Activated naive CD8-positive, alpha-beta T cell treated with anti-CD3 and anti-CD28 coated beads, Interleukin-2, amount 10 ng/mL, durations not matched to agents 7 days and 5 days (primary cell): Measurements from ENCODE around the gene CYP2A6. TPM values are rescaled to one million over a fixed set of nuclear protein-coding genes. Genes with fewer than 3 reads are reported as not detected.
A peak's percentile ranks its signal among the peaks of the same experiment; 100 is the strongest.
"Not testable (repeated sequence)": the region's sequence is repeated elsewhere in the genome, so short reads cannot be mapped to it uniquely, and the experiment has no call there.

Source experiments
- ATAC-seq: fragments of 150-1000 bp; cut with Tn5 transposase; one replicate; pipeline ENCODE4 v1.10.0; 2021; ENCODE audit warnings: low read depth, moderate library complexity
- POLR2A ChIA-PET: fragments of 350-600 bp; sonication (Branson Sonifier 250); formaldehyde crosslinking; loops from one replicate; lab custom pipeline; 2021; ENCODE audit warnings: antibody characterized with exemption; lab: Charles Lee
- DNase-seq: peaks from one replicate; pipeline ENCODE4 v3.0.0; 2021
- H3K27ac Mint-ChIP-seq: one replicate; pipeline ENCODE4 v1.8.0; 2022; ENCODE audit warnings: mild to moderate bottlenecking, mixed read lengths
- H3K27me3 Mint-ChIP-seq: one replicate; pipeline ENCODE4 v1.8.0; 2022; ENCODE audit warnings: mild to moderate bottlenecking, moderate library complexity, mixed read lengths
- H3K36me3 Mint-ChIP-seq: one replicate; pipeline ENCODE4 v1.8.0; 2021; ENCODE audit warnings: mild to moderate bottlenecking, mixed read lengths
- H3K4me1 Mint-ChIP-seq: one replicate; pipeline ENCODE4 v1.8.0; 2021; ENCODE audit warnings: mixed read lengths
- H3K4me3 Mint-ChIP-seq: one replicate; pipeline ENCODE4 v1.8.0; 2022; ENCODE audit warnings: mild to moderate bottlenecking, moderate library complexity, mixed read lengths
- H3K9me3 Mint-ChIP-seq: one replicate; pipeline ENCODE4 v1.8.0; 2021; ENCODE audit warnings: mixed read lengths
- total RNA-seq, 2 experiments: library from RNA; stranded (reverse); gene quantifications; one replicate each; pipeline ENCODE4 v1.2.3, GENCODE V29; 2021

The CYP2A6 gene
- total RNA-seq, 2 experiments from 2014 or later = 0.28 to 0.55 TPM

DNA sequence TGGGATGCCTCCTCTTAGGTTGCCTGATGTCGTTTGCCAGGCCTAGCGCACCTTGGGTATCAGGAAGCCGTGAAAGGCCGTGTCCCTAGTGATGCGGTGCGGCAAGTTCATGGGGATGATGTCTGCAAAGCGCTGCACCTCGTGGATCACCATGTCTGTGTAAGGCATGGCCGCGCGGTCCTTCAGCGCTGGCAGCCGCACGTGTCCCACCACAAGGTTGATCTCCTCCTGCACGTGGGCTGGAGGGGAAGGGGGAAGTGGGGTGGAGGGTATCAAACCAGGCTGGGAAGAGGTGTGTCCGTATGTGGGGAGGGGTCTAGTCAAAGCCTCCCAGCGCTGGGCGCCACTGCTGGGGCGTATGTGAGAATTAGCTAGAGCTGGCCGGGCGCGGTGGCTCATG, 28.1 kb downstream of the CYP2A6 start:
- Mint-ChIP-seq H3K4me1 (peaks cover 30% of the 10 kb centered on the region), H3K9me3 (peaks cover 2% of the 10 kb centered on the region), H3K27ac (no peak overlapping the region), H3K4me3 (no peak overlapping the region), H3K36me3 (peaks cover 9% of the 10 kb centered on the region), H3K27me3 (peaks cover 2% of the 10 kb centered on the region)
- peak; percentile 20 for DNase-seq
- POLR2A ChIA-PET = no interaction called here
- no peak for ATAC-seq

DNA sequence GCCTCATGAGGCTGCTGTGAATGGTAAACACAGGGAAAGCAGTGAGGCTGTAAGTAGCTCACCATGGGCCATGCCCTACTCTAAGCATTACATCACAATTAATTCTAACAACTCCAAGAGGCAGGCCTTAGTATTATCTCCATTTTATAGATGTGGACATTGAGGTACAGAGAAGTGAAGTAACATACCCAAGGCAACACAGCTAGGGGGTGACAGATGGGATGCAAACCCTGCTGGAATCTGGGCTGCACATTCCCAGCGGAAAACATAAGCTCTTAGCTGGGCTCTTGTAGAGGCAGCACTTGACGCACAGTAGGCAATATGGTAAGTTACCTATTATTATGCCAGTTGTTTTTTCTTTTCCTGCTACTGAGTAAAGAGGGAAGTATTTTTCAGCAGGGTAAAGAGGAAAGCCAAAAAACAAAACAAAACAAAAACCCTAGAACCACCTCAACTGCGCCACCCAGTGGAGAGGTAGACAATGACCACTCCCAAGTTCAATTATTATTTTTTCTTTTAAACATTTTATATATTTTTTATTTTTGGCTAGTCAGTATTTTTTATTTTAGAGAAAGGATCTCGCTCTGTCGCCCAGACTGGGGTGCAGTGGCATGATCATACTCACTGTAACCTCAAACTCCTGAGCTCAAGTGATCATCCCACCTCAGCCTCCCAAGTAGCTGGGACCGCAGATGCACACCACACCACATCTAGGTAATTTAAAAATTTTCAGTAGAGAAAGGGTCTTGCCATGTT, 30.6 kb downstream of the CYP2A6 start:
- POLR2A ChIA-PET = interaction anchor here (0.6 to 1.8 kb wide), 4 partner anchors 13 to 181 kb away, joined by 3 to 6 read pairs (median 3); no protein-coding TSS in a partner anchor
- H3K27ac Mint-ChIP-seq = peak overlapping the region; percentile 17
- H3K27me3 Mint-ChIP-seq, H3K4me3 Mint-ChIP-seq, H3K9me3 Mint-ChIP-seq, H3K36me3 Mint-ChIP-seq, ATAC-seq: not testable (repeated sequence)
- DNase-seq = peak; percentile 60
- peaks cover 18% of the 10 kb centered on the region for H3K4me1 Mint-ChIP-seq

DNA sequence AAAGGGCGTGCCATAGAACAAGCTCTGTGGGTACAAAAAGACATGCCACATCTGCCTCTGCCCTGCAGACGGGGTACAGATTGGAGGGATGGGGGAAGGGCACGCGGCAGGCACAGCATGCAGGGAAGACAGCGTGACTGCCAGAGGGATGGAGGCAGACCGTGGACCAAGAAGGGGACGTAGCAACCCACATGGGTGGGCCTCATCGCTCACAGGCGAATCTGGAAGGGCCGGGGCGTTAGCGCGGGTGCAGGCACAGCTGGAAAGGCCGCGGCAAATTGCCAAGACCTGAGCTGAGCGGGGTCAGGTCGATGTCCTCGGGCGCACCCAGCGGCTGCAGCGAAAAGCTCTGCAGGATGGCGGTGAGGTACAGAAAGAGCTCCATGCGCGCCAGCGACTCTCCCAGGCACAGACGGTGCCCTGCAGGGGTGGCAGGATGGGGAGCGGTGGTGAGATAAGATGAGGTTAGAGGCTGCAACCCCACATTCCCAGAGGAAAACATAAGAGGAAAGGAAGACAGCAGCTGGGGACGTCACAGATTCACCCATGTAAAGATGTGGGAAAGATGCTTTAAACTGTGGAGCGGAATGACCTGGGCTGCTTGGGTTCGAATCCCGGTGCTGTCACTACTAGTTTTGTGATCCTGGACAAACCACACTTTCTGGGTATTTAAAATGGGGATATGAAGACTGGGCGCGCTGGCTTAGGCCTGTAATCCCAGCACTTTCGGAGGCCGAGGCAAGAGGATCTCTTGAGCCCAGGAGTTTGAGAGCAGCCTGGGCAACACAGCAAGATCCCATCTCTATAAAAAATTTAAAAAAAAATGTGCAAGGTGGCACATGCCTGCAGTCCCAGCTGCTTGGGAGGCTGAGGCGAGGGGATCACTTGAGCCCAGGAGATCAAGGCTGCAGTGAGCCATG, 31.5 kb downstream of the CYP2A6 start:
- H3K36me3 Mint-ChIP-seq, H3K9me3 Mint-ChIP-seq: not testable (repeated sequence)
- Mint-ChIP-seq H3K4me1 (peaks cover 18% of the 10 kb centered on the region), H3K27ac (peak overlapping the region; percentile 84), H3K27me3 (peaks cover 12% of the 10 kb centered on the region), H3K4me3 (peak overlapping the region; percentile 89)
- DNase-seq = peak; percentile 74
- POLR2A ChIA-PET = interaction anchor here (0.6 to 1.8 kb wide), 6 partner anchors 12 to 180 kb away, joined by 3 to 6 read pairs (median 4); no protein-coding TSS in a partner anchor
- ATAC-seq = peak; percentile 95

DNA sequence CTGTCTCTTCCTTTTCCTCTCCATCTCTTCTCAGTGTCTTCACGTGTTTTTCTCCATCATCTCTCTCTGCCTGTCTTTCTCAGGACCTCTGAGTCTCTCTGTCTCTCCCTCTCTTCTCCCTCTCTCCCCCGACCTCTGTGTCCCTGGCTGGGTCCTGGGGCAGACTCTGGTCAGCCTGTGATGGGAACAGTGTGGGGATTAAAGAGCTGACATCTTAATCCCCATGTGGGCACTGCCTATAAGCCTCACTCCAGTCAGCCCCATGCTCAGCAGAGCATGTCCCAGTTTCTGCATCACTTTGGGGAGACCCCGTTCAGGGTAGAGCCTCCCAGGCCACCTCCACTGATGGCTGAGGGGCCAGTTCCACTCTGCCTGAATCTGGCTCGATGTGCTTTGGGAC, 35.0 kb downstream of the CYP2A6 start:
- Mint-ChIP-seq H3K4me1 (peaks cover 29% of the 10 kb centered on the region), H3K27ac (no peak overlapping the region), H3K4me3 (no peak overlapping the region), H3K9me3 (no peaks in the 10 kb centered on the region), H3K36me3 (peaks cover 3% of the 10 kb centered on the region), H3K27me3 (peaks cover 24% of the 10 kb centered on the region)
- DNase-seq = peak; percentile 23
- ATAC-seq = no peak
- POLR2A ChIA-PET = interaction anchor here (0.7 kb wide), 1 partner anchor 37 kb away, joined by 3 read pairs; the partner anchor contains the start of gene RAB4B

DNA sequence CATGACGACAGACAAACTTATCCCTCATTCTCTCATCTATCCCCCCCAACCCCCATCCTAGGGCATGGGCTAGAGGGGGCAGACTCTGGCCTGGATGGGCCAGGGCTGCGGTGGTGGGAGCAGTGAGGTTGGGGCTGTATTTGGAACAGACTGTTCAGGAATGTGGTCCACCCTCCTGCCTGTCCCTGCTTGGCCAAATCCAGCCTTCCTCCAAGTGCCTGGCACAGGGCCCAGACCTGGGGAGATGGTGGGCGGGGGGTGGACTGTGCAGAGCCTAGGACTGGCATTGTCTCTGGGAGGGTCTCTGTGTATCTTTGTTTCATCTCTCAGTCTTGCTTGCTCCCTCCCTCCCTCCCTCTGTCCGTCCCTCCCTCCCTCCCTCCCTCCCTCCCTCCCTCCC, 37.1 kb downstream of the CYP2A6 start:
- POLR2A ChIA-PET = no interaction called here
- Mint-ChIP-seq H3K9me3 (no peaks in the 10 kb centered on the region), H3K36me3 (peaks cover 3% of the 10 kb centered on the region), H3K4me1 (peaks cover 24% of the 10 kb centered on the region), H3K4me3 (no peak overlapping the region), H3K27me3 (peaks cover 24% of the 10 kb centered on the region), H3K27ac (peak overlapping the region; percentile 69)
- no peak for DNase-seq
- no peak for ATAC-seq

DNA sequence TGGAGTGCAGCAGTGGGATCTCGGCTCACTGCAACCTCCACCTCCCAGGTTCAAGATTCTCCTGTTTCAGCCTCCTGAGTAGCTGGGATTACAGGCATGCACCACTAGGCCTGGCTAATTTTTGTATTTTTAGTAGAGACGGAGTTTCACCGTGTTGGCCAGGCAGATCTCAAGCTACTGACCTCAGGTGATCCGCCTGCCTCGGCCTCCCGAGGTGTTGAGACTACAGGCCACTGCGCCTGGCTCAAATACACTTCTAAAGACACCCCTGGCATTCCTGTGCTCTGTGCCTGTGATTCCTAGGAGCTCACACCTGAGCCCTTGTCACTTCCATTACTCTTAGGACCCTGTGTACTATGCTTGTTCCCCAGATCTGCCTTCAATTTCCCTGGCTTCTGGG, 37.7 kb downstream of the CYP2A6 start:
- ATAC-seq, DNase-seq, H3K36me3 Mint-ChIP-seq, H3K9me3 Mint-ChIP-seq, POLR2A ChIA-PET: not testable (repeated sequence)
- peak overlapping the region; percentile 69 for H3K27ac Mint-ChIP-seq
- peaks cover 24% of the 10 kb centered on the region for H3K4me1 Mint-ChIP-seq
- H3K27me3 Mint-ChIP-seq = peaks cover 22% of the 10 kb centered on the region
- H3K4me3 Mint-ChIP-seq = peak overlapping the region; percentile 94

DNA sequence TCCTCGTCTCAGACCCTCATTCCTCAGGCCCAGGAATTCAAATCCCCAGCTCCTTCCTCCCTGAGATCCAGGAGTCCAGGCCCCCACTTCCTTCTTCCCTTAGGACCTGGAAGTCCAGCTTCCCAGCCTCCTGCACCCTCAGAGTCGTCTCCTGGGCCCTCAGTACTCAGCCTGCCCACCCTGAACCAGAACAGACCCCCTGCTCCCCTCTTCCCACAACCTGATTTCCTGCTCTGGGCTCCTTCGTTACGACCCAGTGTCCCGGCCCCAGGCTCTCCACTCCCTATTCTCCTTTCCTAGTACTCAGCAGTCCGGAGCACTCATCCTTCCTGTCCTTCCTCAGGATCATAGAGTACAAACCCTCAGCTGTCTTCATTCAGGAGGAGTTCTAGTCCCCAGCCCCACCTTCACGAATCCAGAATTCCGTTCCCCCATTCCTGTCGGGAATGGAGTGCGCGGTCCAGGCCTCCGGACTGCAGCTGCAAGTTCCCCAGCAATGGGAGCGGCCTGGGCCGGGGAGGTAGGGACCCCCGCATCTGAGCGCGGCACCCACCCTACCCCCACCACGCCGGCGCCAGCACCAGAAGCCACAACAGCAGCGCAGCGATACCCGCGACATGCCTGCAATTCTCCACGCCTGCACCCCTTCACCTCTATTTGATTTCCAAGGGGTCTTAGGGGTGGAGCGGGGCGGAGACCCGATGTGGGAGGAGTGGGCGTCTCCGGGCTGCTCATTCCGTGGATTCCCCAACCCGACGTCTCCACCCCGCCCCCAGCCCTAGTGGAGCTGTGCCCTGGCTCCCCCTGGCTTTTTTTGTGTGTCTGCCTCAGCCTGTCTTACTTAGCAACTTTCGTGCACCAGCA, 38.5 kb downstream of the CYP2A6 start:
- Mint-ChIP-seq H3K4me1 (peaks cover 31% of the 10 kb centered on the region), H3K27ac (peak overlapping the region; percentile 72), H3K9me3 (no peaks in the 10 kb centered on the region), H3K4me3 (peak overlapping the region; percentile 94), H3K36me3 (peaks cover 11% of the 10 kb centered on the region), H3K27me3 (peaks cover 20% of the 10 kb centered on the region)
- DNase-seq (peak; percentile 44), ATAC-seq (no peak)
- POLR2A ChIA-PET = no interaction called here

DNA sequence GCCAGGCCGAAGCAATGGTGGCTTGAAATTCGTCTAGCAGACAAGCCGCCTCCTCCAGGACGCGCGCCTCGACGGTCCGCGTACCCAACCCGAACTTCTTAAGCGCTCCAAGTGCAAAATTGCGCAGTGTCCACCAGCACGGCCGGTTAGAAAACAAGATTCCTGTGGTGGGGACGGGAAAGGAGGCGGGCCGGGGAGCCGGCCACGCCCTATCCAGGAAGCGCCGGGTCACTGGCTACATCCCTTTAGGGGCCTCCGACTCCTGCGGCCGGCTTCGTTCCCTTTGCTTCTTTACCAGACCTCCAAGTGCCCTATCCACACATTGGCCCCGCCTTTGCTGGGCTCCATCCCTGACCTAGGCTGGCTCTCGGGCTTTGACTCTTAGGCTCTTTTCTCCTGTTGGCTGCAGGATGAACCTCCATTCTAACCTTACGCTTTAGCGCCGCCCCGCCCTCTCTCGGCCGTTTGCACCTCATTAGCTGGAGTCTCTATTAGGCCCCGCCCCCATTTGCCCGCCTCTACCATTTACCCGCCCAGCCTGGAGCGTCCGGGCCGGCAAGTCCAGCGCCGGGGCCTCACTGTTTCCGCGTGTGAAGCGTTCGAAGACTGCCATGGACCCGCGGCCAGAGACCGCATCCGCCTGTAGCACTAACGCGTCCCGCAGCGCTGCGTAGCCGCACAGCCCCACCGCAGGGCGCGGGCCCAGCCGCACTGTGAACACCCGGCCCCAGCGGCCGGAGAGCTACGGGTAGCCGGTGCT, 39.4 kb downstream of the CYP2A6 start:
- ATAC-seq (peak; percentile 78), DNase-seq (peak; percentile 77)
- Mint-ChIP-seq H3K27me3 (peaks cover 20% of the 10 kb centered on the region), H3K27ac (peak overlapping the region; percentile 86), H3K4me3 (peak overlapping the region; percentile 94), H3K4me1 (peaks cover 38% of the 10 kb centered on the region), H3K36me3 (peaks cover 12% of the 10 kb centered on the region)
- H3K9me3 Mint-ChIP-seq, POLR2A ChIA-PET: not testable (repeated sequence)

DNA sequence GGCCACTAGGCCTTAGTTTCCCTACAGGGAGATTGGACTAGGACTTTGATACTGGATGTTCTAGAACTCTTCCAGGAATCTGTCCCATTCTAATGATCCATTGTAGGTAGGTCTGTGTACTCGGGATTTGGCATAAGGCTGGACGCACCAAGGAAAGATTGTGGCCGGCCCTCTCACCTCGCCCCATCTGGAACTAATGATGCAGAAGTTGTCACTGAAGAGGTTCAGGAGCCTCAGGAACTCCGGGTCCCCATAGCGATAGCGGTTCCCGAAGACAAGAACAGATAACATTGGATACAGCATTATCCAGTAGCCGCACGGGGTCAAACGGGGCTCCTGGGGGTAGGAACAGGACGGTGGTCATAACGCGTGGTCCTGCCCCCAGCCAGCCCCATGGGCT, 40.1 kb downstream of the CYP2A6 start:
- DNase-seq (no peak), ATAC-seq (no peak)
- Mint-ChIP-seq H3K27ac (no peak overlapping the region), H3K9me3 (no peaks in the 10 kb centered on the region), H3K36me3 (peaks cover 13% of the 10 kb centered on the region), H3K27me3 (peaks cover 20% of the 10 kb centered on the region), H3K4me1 (peaks cover 44% of the 10 kb centered on the region), H3K4me3 (peak overlapping the region; percentile 94)
- POLR2A ChIA-PET = no interaction called here

DNA sequence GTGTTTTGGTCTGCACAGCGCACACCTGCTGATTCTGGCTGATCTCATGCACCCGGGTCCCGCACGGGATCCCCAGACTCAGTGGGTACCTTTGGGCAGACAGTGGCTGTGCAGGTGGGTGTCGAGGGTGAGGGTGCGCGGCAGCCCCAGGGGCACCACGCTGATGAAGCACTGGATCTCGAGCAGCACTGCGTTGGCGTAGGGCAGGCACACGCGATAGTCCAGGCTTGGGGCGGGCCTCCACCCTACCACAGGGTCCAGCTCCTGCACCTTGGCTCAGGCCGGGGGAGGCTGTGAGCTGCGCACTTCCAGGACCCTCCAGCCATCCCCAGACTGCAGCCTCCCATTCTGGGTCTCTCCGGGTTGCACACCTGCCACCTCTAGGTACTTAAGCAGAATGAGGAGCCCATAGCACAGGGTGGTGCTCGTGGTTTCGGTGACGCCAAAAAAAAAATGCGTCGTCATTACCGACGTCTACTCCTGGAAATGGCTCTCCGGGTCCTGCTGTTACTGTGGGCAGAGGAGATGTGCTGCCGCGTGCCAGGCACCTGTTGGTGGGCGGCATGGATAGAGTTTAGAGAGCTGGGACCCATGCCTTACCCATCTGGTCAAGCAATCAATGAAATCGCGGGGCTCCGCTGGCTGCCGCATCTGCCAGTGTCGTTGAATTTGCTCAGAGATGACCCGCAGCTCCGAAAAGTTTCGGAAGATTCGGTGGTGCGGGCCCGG, 40.7 kb downstream of the CYP2A6 start:
- POLR2A ChIA-PET = no interaction called here
- Mint-ChIP-seq H3K4me1 (peaks cover 50% of the 10 kb centered on the region), H3K9me3 (no peaks in the 10 kb centered on the region), H3K27ac (no peak overlapping the region), H3K36me3 (peaks cover 15% of the 10 kb centered on the region), H3K4me3 (peak overlapping the region; percentile 94), H3K27me3 (peaks cover 16% of the 10 kb centered on the region)
- DNase-seq (no peak), ATAC-seq (no peak)

DNA sequence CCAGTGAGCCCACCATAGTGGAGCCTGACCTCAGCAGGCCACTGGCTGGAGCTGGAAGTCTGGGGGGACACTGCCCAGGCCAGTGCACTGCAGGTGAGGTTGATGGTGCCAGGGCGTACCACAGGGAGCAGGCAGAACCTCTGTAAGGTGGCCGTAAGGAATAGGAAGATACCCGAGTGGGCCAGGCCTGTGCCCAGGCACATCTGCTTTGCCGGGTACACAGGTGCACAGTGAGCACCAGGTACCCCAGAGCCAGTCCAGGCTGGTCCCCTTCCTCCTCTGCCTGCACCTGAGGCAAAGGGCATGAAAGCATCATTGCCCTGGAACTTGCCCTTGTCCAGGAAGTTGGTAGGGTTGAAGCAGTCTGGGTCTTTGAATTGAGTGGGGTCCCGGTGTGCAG, 41.8 kb downstream of the CYP2A6 start:
- POLR2A ChIA-PET = interaction anchor here (1.2 kb wide), 1 partner anchor 8 kb away, joined by 3 read pairs; no protein-coding TSS in a partner anchor
- Mint-ChIP-seq H3K4me3 (no peak overlapping the region), H3K4me1 (peaks cover 61% of the 10 kb centered on the region), H3K27ac (no peak overlapping the region), H3K9me3 (no peaks in the 10 kb centered on the region), H3K36me3 (peaks cover 20% of the 10 kb centered on the region), H3K27me3 (peaks cover 12% of the 10 kb centered on the region)
- DNase-seq = no peak
- no peak for ATAC-seq

DNA sequence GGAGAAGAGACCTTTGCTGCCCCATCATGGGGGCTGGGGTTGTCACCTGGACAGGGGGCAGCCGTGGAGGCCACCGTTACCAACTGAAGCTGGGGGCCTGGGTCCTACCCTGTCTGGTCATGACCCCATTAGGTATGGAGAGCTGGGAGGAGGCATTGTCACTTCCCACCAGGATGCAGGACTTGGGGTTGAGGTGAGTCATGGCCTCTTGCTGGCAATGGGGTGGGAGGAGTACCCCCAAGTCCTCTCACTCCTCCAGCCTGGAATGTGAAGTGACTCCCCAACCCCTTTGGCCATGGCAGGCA, 42.3 kb downstream of the CYP2A6 start:
- Mint-ChIP-seq H3K4me3 (peak overlapping the region; percentile 35), H3K27ac (peak overlapping the region; percentile 79), H3K4me1 (peaks cover 66% of the 10 kb centered on the region), H3K27me3 (peaks cover 12% of the 10 kb centered on the region), H3K9me3 (no peaks in the 10 kb centered on the region), H3K36me3 (peaks cover 23% of the 10 kb centered on the region)
- ATAC-seq = no peak
- POLR2A ChIA-PET = interaction anchor here (0.5 to 1.2 kb wide), 2 partner anchors 8 to 19 kb away, joined by 3 to 4 read pairs; no protein-coding TSS in a partner anchor
- no peak for DNase-seq
